ENCODE measurements around the gene ABCA12. TPM values are rescaled to one million over a fixed set of nuclear protein-coding genes. Genes with fewer than 3 reads are reported as not detected.

ABCA12 gene
- total RNA-seq, 1 experiment from 2014 or later: not detected

- no peak for DNase-seq (ENCODE audit: low read depth)
Observed at GRCh38 chr2:215120401-215120800, 18.0 kb downstream of the ABCA12 start.

GRCh38 chr2:215119847-215120246 is 18.6 kb downstream of the ABCA12 start:
- no peak for DNase-seq (ENCODE audit: low read depth)

- DNase-seq (ENCODE audit: low read depth): no peak
Observed at GRCh38 chr2:215110918-215111317, 27.5 kb downstream of the ABCA12 start.

- no peak for DNase-seq (ENCODE audit: low read depth)
Observed at GRCh38 chr2:215107216-215108056, 31.0 kb downstream of the ABCA12 start.

- peak; percentile 19 for DNase-seq (ENCODE audit: low read depth)
Observed at GRCh38 chr2:215105607-215106354, 32.6 kb downstream of the ABCA12 start.

- peak; percentile 29 for DNase-seq (ENCODE audit: low read depth)
Observed at GRCh38 chr2:215104226-215104625, 34.2 kb downstream of the ABCA12 start.

GRCh38 chr2:215098875-215099274 is 39.6 kb downstream of the ABCA12 start:
- DNase-seq (ENCODE audit: low read depth): no peak

- no peak for DNase-seq (ENCODE audit: low read depth)
Observed at GRCh38 chr2:215084080-215084479, 54.3 kb downstream of the ABCA12 start.

- DNase-seq (ENCODE audit: low read depth): no peak
Observed at GRCh38 chr2:215083146-215083545, 55.3 kb downstream of the ABCA12 start.

GRCh38 chr2:215082446-215082845 is 56.0 kb downstream of the ABCA12 start:
- no peak for DNase-seq (ENCODE audit: low read depth)

- DNase-seq (ENCODE audit: low read depth): no peak
Observed at GRCh38 chr2:215080545-215080944, 57.9 kb downstream of the ABCA12 start.

GRCh38 chr2:215071676-215072075 is 66.8 kb downstream of the ABCA12 start:
- no peak for DNase-seq (ENCODE audit: low read depth)

- no peak for DNase-seq (ENCODE audit: low read depth)
Observed at GRCh38 chr2:215068399-215068798, 70.0 kb downstream of the ABCA12 start.

GRCh38 chr2:215066124-215066523 is 72.3 kb downstream of the ABCA12 start:
- DNase-seq (ENCODE audit: low read depth): no peak

GRCh38 chr2:215063526-215063925 is 74.9 kb downstream of the ABCA12 start:
- no peak for DNase-seq (ENCODE audit: low read depth)

GRCh38 chr2:215060861-215061536 is 77.4 kb downstream of the ABCA12 start:
- no peak for DNase-seq (ENCODE audit: low read depth)

- no peak for DNase-seq (ENCODE audit: low read depth)
Observed at GRCh38 chr2:215059724-215060123, 78.7 kb downstream of the ABCA12 start.

GRCh38 chr2:215055891-215056290 is 82.5 kb downstream of the ABCA12 start:
- DNase-seq (ENCODE audit: low read depth): no peak

- DNase-seq (ENCODE audit: low read depth): no peak
Observed at GRCh38 chr2:215052810-215053209, 85.6 kb downstream of the ABCA12 start.

- DNase-seq (ENCODE audit: low read depth): no peak
Observed at GRCh38 chr2:215052404-215052803, 86.0 kb downstream of the ABCA12 start.

- no peak for DNase-seq (ENCODE audit: low read depth)
Observed at GRCh38 chr2:215049341-215049740, 89.1 kb downstream of the ABCA12 start.

GRCh38 chr2:215038421-215038820 is 100.0 kb downstream of the ABCA12 start:
- DNase-seq (ENCODE audit: low read depth): no peak
